ENCODE measurements around the gene ARHGAP6.
A peak's percentile ranks its signal among the peaks of the same experiment; 100 is the strongest.
"Not testable (repeated sequence)": the region's sequence is repeated elsewhere in the genome, so short reads cannot be mapped to it uniquely, and the experiment has no call there.

Gene ARHGAP6

DNA sequence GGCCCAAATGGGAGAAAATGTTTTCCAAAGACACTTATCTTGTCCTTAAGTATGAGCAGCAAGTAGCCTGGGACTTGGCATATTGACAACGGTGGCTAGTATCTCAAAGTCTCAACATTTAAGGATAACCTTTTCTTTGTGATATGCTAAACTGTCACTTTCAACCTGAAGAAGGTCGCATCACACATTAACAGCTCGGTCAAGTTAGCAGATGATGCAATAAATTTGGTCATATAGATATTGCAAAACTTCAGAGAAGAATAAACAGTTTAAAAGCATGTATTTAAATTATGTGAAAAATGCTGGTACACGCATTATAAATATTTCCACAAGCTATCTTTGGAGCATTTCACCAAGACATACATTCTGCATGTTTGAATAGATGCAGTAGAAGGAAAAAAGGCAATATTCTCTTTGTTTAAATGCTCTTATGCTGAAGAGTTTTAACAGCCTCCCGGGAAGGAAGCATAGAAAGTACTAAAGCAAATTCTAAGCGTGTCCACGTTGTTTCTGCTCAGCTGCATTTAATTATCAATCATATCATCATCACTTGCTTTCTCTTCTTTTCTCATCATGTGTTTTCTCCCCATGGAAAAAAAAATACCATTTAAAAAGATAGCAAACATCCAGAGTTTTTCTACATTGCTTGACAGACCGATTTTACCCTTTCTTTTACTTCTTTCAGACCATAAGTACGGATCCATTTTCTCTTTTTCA lies 24.2 kb downstream of the ARHGAP6 start:
- DNase-seq (ENCODE audit: low spot score), result no peak
- TF ChIP-seq, protein P1, sequence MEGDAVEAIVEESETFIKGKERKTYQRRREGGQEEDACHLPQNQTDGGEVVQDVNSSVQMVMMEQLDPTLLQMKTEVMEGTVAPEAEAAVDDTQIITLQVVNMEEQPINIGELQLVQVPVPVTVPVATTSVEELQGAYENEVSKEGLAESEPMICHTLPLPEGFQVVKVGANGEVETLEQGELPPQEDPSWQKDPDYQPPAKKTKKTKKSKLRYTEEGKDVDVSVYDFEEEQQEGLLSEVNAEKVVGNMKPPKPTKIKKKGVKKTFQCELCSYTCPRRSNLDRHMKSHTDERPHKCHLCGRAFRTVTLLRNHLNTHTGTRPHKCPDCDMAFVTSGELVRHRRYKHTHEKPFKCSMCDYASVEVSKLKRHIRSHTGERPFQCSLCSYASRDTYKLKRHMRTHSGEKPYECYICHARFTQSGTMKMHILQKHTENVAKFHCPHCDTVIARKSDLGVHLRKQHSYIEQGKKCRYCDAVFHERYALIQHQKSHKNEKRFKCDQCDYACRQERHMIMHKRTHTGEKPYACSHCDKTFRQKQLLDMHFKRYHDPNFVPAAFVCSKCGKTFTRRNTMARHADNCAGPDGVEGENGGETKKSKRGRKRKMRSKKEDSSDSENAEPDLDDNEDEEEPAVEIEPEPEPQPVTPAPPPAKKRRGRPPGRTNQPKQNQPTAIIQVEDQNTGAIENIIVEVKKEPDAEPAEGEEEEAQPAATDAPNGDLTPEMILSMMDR (IDR thresholded peaks at IDR 0.05; ENCODE audit: extremely low read depth, missing control alignments), result no peak

DNA sequence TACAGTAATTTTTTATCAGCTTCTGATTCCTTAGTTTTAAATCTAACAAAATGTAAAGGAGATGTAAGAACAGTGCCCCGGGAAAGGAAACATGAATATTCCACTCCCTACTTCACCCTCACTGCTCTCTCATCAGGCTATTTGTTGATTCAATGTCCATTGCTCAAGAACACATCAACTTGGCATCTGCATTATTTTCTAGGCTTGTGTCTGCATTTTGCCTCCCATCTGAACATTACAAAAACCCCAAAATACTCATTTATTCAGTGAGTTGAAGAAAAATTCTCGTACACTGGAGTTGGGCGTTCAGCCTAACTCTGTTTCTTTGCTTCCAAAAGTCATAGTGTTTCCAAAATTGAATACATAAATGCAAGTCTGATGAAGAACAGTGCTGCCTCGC lies 25.6 kb downstream of the ARHGAP6 start:
- TF ChIP-seq, protein P1 (IDR thresholded peaks at IDR 0.05; ENCODE audit: extremely low read depth, missing control alignments), result no peak

DNA sequence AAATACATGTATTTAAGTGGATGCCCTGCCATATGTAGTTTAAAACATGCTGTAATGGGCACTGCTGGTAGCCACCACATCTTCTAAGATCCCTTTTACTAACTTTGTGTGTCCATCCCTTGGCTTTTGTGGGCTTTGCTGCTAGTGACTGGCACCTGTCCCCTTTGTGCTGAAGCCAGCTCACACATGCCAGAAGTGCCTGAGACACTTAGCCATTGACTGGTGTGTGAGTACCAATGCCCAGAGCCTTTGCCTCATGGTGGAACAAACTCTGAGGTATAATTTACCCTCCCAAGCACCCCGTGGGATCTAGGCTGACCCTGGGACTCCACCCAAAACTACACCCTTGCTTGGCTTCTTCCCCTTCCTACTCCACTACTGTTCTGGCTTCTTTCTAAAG lies 33.0 kb downstream of the ARHGAP6 start:
- no peak for DNase-seq (ENCODE audit: low spot score)
- TF ChIP-seq, protein P1 (IDR thresholded peaks at IDR 0.05; ENCODE audit: extremely low read depth, missing control alignments), result no peak

More for the DNA sequence above, 25.6 kb downstream of the ARHGAP6 start:
- DNase-seq (ENCODE audit: low spot score), result no peak

DNA sequence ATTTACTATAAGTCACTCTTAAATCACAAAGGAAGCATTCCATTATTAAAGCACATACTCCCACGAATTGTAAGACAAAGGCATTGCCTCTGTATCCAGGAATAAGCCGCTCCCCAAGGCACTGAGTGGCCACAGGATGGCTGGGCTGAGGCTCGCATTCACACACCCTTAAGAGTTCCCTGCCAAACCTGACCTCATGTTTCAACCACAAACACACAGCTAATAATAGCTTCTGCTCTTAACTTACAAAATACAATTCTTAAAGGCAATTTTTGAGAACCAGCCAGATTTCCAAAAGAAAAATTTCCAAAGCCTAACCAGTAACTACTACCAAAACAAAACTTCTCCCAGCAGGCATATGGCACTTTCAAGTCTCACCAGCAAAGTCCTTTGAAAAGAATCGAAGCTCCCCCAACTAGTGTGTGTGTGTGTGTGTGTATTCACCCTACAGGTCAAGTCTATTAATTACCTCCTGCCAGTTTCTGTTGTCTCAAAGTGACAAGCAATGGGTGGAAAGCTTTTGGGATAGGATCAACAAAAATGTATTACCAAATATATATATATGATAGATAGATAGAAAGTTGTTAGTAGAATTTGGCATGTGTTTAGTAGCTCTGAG lies 36.0 kb downstream of the ARHGAP6 start:
- TF ChIP-seq, protein P1 (IDR thresholded peaks at IDR 0.05; ENCODE audit: extremely low read depth, missing control alignments), result no peak
- peak; percentile 7 for DNase-seq (ENCODE audit: low spot score)

DNA sequence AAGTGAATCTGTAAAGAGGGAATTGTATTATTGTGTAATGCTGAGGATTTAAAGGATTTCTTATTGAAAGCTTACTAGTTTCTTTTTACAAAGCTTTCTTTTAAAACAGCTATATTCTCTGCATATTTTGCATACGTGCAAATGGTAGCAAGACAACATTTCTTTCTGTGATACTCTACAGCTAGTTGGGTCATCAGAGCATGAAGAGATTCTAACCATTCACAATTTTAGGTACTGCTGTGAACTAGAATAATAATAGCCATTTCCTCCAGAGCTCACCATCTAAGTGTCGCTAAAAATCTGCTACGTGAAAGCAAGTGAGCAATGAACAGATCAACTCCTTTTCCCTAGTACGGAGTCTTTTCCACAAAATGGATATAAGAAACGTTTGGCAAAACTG lies 37.3 kb downstream of the ARHGAP6 start:
- TF ChIP-seq, protein P1 (IDR thresholded peaks at IDR 0.05; ENCODE audit: extremely low read depth, missing control alignments), result no peak
- no peak for DNase-seq (ENCODE audit: low spot score)

DNA sequence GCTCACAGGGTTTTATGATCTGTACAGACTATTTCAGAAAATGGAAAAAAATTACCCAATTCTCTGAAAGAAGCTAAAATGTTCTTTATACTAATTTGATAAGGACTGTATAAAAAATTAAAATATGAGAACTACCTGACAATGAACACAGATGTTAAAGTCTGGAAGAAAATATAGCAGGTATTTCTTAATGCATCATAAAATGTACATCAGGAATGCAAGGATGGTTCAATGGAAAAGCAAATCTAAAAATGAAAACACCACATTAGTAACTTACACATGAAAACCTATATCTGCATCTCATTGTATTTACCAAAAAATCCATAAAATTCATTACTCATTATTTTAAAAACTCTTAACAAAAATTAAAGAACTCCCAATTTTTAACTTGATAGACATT lies 39.4 kb downstream of the ARHGAP6 start:
- no peak for DNase-seq (ENCODE audit: low spot score)
- TF ChIP-seq, protein P1 (IDR thresholded peaks at IDR 0.05; ENCODE audit: extremely low read depth, missing control alignments), result no peak

DNA sequence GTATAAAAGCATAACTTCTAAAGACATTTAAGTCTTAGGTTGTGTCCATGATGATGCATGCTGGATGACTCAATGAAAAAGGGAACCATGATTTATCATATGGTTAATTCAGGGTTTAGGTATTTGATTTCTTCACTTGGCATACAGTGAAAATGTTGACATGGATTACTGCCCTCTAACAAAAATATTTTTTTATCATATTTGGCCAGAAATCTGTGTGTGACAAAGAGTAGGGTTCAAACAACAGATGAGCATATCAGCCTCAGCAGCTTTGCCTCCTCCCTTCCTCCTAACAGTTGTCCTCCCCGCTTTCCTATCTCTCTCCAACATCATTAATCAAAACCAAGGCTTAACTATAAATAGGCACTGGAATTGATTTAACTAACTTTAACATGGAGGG lies 46.3 kb downstream of the ARHGAP6 start:
- TF ChIP-seq, protein P1 (IDR thresholded peaks at IDR 0.05; ENCODE audit: extremely low read depth, missing control alignments), result no peak
- no peak for DNase-seq (ENCODE audit: low spot score)

DNA sequence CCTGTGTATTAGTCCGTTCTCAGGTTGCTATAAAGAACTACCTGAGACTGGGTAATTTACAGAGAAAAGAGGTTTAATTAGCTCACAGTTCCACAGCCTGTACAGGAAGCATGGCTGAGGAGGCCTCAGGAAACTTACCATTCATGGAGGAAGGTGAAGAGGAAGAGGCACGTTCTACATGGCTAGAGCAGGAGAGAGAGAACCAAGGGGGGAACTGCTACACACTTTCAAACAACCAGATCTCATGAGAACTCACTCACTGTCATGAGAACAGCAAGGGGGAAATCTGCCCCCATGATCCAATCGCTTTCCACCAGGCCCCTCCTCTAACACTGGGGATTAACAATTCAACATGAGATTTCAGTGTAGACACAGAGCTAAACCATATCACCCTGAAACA lies 51.5 kb downstream of the ARHGAP6 start:
- DNase-seq (ENCODE audit: low spot score), result not testable (repeated sequence)
